ENCODE data around the gene ELN. TPM values are rescaled to one million over a fixed set of nuclear protein-coding genes. Genes with fewer than 3 reads are reported as not detected.

ELN gene
- total RNA-seq, 1 donor from 2014 or later: 15,554 TPM

- Mint-ChIP-seq H3K4me3 (ENCODE audit: unreplicated experiment) (no peak overlapping the region), H3K9me3 (ENCODE audit: low read depth) (no peaks in the 10 kb centered on the region), H3K36me3 (ENCODE audit: low read depth) (no peaks in the 10 kb centered on the region), H3K27me3 (ENCODE audit: low read depth) (peaks cover 2% of the 10 kb centered on the region), H3K4me1 (ENCODE audit: low read depth) (peaks cover 6% of the 10 kb centered on the region), H3K27ac (ENCODE audit: unreplicated experiment) (no peak overlapping the region)
- TF ChIP-seq CTCF (IDR thresholded peaks at IDR 0.05): no peak
- peak; percentile 79 for DNase-seq (ENCODE audit: low spot score)
These were observed 44.4 kb upstream of the ELN start for GRCh38 chr7:73983437-73984164.

GRCh38 chr7:73984481-73985205 is 43.3 kb upstream of the ELN start:
- Mint-ChIP-seq H3K9me3 (ENCODE audit: low read depth) (no peaks in the 10 kb centered on the region), H3K36me3 (ENCODE audit: low read depth) (no peaks in the 10 kb centered on the region), H3K4me1 (ENCODE audit: low read depth) (peaks cover 6% of the 10 kb centered on the region), H3K27ac (ENCODE audit: unreplicated experiment) (no peak overlapping the region), H3K27me3 (ENCODE audit: low read depth) (peaks cover 2% of the 10 kb centered on the region), H3K4me3 (ENCODE audit: unreplicated experiment) (no peak overlapping the region)
- no peak for TF ChIP-seq CTCF (IDR thresholded peaks at IDR 0.05)
- DNase-seq (ENCODE audit: low spot score): peak; percentile 35

GRCh38 chr7:73985737-73986141 is 42.2 kb upstream of the ELN start:
- Mint-ChIP-seq H3K27ac (ENCODE audit: unreplicated experiment) (no peak overlapping the region), H3K4me3 (ENCODE audit: unreplicated experiment) (no peak overlapping the region), H3K36me3 (ENCODE audit: low read depth) (no peaks in the 10 kb centered on the region), H3K27me3 (ENCODE audit: low read depth) (peaks cover 2% of the 10 kb centered on the region), H3K9me3 (ENCODE audit: low read depth) (no peaks in the 10 kb centered on the region), H3K4me1 (ENCODE audit: low read depth) (peaks cover 6% of the 10 kb centered on the region)
- no peak for DNase-seq (ENCODE audit: low spot score)
- TF ChIP-seq CTCF (IDR thresholded peaks at IDR 0.05): peak; percentile 34

- peaks cover 2% of the 10 kb centered on the region for H3K27me3 Mint-ChIP-seq (ENCODE audit: low read depth)
- peaks cover 2% of the 10 kb centered on the region for H3K36me3 Mint-ChIP-seq (ENCODE audit: low read depth)
- no peak overlapping the region for H3K27ac Mint-ChIP-seq (ENCODE audit: unreplicated experiment)
- no peak for DNase-seq (ENCODE audit: low spot score)
- H3K4me3 Mint-ChIP-seq (ENCODE audit: unreplicated experiment): no peak overlapping the region
- no peaks in the 10 kb centered on the region for H3K9me3 Mint-ChIP-seq (ENCODE audit: low read depth)
- peaks cover 6% of the 10 kb centered on the region for H3K4me1 Mint-ChIP-seq (ENCODE audit: low read depth)
- no peak for TF ChIP-seq CTCF (IDR thresholded peaks at IDR 0.05)
These were observed 41.8 kb upstream of the ELN start for GRCh38 chr7:73986158-73986631.

- peaks cover 2% of the 10 kb centered on the region for H3K27me3 Mint-ChIP-seq (ENCODE audit: low read depth)
- peaks cover 2% of the 10 kb centered on the region for H3K9me3 Mint-ChIP-seq (ENCODE audit: low read depth)
- H3K4me3 Mint-ChIP-seq (ENCODE audit: unreplicated experiment): no peak overlapping the region
- no peak overlapping the region for H3K27ac Mint-ChIP-seq (ENCODE audit: unreplicated experiment)
- DNase-seq (ENCODE audit: low spot score): no peak
- H3K36me3 Mint-ChIP-seq (ENCODE audit: low read depth): peaks cover 3% of the 10 kb centered on the region
- no peak for TF ChIP-seq CTCF (IDR thresholded peaks at IDR 0.05)
- H3K4me1 Mint-ChIP-seq (ENCODE audit: low read depth): peaks cover 11% of the 10 kb centered on the region
These were observed 40.7 kb upstream of the ELN start for GRCh38 chr7:73987298-73987697.

Measured in chondrocyte (in vitro differentiated cells).